ENCODE measurements around the gene TRIM2.
"Not testable (repeated sequence)": the region's sequence is repeated elsewhere in the genome, so short reads cannot be mapped to it uniquely, and the experiment has no call there.

The TRIM2 gene

GRCh38 chr4:153191795-153192363 is 12.4 kb upstream of the TRIM2 start:
- DNase-seq = no peak

DNA sequence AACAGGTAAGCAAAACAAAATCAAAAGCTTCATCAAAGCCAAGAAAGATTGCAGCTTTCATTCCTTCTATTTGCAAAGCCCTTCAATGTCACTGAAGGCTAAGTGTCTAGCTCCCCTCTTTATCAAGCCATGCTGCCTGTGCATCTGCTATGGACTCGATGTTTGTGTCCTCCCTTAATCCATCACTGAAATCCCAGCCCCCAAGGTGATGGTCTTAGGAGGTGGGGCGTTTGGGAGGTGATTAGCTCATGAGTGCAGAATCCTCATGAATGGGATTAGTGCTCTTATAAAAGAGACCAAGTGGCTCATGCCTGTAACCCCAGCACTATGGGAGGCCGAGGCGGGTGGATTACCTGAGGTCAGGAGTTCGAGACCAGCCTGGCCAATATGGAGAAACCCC is 6.9 kb upstream of the TRIM2 start:
- no peak for DNase-seq

DNA sequence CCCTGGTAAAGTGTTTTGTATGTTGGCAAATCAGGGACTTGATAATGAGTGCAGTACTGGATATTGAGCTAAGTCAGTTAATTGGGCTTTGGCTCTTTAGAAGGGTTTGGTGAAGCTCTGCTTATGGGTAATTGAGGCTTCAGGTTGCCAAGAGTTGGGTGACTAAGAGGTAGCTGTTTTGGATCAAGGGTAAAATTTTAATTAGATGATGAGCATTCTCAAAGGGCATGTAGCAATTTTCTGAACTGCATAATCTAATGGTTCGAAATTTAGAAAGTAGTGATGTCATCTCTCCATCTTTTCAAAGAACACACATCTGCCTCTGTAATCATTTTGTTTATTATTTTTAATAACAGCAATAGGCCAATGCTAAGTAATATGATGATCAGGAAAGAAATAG is 5.5 kb upstream of the TRIM2 start:
- DNase-seq = no peak

- not testable (repeated sequence) for DNase-seq
Measured at GRCh38 chr4:153203746-153204145, 497 bp upstream of the TRIM2 start.

- no peak for DNase-seq
Measured at GRCh38 chr4:153204728-153205648, 745 bp downstream of the TRIM2 start.

GRCh38 chr4:153205757-153206156 is 1.5 kb downstream of the TRIM2 start:
- DNase-seq = no peak

DNA sequence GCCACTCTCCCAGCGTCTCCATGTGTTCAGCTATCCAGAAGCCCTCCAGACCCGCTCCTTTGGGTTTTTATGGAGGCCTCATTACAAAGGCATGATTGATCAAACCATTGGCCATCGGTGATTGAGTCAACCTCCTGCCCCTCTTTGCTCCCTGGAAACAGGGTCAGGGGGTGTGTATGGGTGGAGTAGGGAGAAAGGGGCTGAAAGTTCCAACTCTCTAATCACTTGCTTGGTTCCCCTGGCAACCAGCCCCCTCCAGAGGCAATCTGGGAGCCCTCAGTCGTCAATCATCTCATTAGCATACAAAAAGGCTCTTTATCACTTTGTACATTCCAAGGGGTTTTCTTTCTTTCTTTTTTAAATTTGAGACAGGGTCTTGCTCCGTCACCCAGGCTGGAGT is 2.3 kb downstream of the TRIM2 start:
- no peak for DNase-seq

- no peak for DNase-seq
Measured at GRCh38 chr4:153207027-153207426, 2.8 kb downstream of the TRIM2 start.

GRCh38 chr4:153207567-153207966 is 3.3 kb downstream of the TRIM2 start:
- DNase-seq = no peak

DNA sequence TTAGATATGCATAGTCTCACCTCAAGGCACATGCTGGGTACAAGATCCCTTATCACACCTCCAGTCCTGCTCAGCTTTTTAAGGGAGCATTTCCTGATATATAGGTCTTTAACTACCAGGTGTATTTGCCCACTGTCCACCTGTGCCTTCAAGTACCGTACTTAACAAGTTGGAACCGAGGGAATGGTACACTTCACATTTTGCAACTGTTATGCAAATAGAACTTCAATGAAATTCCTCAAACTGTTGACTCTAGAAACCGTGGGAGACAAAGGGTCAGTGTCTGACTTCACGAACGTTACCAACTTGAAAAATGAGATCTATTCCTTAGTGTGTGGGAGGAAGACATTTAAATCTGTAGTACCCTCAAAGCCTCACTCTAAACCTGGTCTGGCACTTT is 5.2 kb downstream of the TRIM2 start:
- DNase-seq = no peak

DNA sequence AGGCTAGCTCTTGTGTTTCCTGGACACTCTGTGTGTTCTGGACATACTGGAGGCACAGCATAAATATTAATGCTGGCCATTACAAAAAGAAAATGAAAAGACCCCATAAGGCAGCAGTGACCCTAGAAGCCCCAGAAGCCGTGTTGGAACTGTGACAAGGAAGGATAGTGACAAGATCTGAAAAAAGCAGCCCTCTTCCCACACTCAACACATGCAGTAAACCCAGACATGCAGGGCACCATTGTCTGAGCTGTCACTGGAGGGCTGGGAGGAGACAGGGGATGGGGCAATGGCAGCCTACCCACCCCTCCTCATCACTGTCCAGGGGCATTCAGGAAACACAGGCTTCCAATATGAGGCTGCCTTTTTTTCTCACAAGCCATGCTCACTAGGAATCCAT is 6.5 kb downstream of the TRIM2 start:
- DNase-seq = no peak

- no peak for DNase-seq
Measured at GRCh38 chr4:153211986-153212728, 7.9 kb downstream of the TRIM2 start.

DNA sequence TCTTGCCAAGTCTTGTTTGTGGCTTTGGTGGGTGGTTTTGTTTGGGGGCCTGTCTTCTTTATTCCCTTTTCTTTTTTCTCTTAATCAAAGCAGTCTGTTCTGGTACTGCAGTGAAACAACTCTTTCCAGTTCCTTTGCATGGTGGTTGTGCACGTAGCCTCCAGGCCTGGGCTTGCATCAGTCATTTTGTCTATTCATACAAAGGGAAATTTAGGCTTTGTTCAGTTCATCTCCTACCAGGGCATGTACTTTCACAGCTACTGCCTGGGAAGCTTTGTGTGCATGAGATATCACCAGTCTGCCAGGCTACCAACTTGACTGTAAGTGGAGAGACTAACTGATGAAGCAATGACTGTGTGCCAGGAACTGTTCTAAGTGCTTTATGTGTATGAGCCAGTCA is 8.5 kb downstream of the TRIM2 start:
- DNase-seq = no peak

DNA sequence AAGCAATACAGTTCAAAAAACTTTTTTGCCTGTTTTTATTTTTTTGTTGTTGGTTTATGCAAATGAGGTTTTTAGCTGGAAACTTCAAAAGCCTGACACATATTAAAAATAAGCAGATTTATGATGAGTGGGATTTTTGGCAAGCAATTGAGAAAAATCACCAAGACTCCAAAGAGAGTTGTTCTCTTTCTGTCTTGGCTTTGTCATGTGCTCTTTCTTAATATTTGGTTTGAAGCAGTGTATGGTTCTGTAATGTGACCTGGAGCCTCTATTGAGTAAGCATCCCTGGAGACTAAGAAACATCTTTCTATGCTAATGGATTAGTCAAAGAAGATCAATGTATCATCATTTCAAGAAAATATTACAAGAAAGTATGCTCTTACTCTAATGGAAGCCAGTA is 11.7 kb downstream of the TRIM2 start:
- no peak for DNase-seq

DNA sequence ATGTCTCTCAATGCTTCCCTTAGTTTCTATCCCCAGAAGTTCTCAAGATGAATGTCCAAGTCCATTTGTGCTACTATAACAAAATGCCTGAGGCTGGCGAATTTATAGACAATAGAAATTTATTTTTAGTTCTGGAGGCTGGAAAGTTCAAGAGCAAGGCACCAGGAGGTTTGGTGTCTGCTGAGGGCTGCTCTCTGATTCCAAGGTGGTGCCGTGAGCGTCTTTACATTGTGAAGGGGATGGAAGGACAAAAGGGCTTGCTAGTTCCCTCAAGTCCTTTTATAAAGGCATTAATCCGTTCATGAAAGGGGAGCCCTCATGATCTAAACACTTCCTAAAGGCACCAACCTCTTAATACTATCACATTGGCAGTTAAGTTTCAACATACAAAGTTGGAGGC is 12.3 kb downstream of the TRIM2 start:
- no peak for DNase-seq

GRCh38 chr4:153217440-153217839 is 13.2 kb downstream of the TRIM2 start:
- DNase-seq = no peak

DNA sequence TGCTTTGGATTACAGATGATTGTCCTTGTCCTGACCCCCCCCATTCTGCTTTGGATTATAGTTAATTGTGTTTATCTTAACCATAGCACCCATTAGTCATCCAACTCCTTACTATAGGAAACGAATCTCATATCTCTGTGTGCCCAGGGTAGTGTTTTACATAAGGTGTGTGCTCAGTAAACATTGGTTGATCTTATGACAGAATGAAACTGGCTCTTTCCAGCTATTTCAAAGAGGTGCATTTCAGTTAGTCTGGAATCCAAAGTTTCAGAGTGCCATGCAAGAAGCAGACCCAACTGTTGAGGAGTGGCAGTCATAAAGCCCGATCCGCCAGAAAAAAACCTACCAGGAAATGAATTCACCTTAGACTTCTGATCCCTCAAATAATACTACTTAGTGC is 14.7 kb downstream of the TRIM2 start:
- no peak for DNase-seq

DNA sequence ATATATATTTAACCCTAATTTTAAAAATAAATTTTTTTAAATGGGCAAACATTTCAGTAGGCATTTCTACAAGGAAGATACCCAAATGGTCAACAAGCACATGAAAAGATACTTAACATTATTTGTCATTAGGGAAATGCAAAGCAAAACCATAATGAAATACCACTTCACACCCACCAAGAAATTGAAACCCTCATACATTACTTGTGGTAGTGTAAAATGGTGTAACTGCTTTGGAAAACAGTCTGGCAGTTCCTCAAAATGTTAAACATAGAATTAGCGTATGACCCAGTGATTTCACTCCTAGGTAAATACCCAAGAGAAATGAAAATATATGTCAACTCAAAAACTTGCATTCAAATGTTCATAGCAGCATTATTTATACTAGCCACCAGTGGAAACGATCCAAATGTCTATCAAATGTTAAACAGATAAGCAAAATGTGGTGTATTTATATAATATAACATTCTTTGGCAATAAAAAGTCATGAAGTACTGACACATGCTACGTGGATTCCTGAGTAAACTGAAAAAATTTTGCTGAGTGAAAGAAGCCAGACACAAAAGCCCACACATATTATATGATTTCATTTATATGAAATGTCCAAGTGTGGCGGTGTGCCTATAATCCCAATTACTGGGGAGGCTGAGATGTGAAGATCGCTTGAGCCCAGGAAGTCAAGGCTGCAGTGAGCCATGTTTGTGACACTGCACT is 16.6 kb downstream of the TRIM2 start:
- no peak for DNase-seq

DNA sequence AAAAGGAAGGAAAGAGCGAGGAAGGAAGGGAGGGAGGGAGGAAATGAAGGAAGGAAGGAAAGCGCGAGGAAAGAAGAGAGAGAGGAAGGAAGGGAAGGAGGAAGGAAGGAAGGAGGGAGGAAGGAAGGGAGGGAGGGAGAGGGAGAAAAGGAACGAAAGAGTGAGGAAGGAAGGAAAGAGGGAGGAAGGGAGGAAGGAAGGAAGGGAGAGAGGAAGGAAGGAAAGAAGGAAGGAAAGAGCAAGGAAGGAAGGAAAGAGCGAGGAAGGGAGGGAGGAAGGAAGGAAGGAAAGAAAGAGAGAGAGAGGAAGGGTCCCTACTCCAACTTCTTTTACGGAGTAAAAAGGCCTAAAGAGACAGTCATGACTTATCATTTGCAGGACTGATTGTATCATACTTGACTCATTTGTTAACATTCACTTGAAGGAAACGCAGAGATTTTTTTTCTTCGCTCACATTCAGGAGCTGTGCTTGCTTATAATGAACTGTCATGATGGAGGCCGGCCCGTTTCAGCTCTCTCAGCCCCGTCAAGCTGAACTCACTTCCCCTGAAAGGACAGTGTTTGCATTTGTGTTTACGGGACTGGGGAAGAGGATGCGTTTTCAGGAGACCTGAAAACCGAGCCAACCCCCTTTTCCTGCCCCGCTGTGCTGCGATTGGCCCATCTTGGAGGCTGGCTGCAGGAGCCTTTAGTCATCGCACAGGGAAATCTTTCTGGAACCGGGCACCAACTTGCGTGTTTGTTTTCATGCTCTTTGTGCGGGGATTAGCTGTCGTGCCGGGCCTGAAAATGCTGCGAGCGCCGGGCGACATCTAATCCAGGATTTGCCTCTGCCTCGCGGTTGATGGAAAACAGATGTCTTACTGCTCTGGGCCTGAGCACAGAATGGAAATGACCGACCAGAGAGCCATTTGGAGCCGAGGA is 17.8 kb downstream of the TRIM2 start:
- peak; percentile 6 to 32 for DNase-seq

DNA sequence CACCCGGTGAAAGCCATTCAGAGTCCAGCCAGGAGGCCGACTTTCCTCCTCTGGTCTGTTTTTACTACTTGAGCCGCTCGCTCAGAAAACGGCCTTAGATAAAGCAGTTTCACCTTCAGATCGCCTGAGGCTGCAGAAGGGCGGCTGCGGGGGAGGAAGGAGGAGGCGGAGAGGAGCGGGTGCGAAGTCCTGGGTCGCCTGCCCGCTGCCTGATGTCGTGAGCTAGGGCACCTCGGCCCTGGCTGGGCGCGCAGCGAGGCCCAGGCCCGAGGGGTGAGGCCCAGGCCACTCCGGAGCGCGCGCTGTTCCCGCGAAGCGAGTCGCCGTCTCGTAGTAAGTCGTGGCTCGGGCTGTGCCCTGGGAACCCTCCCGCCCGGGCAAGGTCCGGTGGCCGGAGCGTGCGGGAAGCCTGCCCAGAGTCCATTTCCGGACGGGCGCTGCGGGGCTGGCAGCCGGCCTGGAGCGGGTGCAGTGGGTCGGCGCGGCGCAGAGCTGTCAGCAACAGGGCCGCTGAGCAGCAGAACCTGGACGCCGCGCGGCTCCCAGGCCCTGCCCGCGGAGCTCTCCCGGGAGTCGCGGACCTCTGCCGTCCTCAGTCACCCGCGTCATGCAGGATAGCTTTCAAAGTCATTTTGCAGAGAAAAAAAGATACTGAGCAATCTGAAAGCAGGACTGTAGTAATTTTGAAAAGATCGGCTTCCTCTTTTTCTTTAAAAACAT is 18.6 kb downstream of the TRIM2 start:
- peak in 1 of 2 donors; percentile 32 for DNase-seq

DNA sequence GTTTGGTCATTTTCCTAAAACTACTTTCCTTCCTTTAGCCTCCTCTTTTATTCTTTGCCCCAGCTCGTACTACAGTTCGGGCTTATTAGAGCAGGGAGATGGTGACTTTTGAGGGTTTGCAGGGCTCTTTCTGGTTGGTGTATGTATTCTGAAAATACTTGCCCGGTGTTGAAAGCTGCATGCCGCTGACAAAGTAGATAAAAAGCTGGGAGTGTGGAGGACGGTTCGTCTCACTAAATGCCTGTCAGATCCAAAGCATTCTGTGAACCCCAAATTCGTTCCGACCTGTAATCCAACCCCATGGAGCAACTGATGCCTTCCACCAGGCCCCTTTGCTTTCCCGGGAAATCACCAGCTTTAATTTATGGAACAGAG is 19.2 kb downstream of the TRIM2 start:
- DNase-seq = no peak

Measured in bone marrow (tissue), 2 donors.